ENCODE measurements around the gene THADA. TPM values are rescaled to one million over a fixed set of nuclear protein-coding genes. Genes with fewer than 3 reads are reported as not detected.

THADA gene
- total RNA-seq, 1 donor from 2014 or later: 29.3 TPM

GRCh38 chr2:43557196-43557595 lies 38.6 kb downstream of the THADA start:
- H3K4me3 Mint-ChIP-seq: no peak overlapping the region

DNA sequence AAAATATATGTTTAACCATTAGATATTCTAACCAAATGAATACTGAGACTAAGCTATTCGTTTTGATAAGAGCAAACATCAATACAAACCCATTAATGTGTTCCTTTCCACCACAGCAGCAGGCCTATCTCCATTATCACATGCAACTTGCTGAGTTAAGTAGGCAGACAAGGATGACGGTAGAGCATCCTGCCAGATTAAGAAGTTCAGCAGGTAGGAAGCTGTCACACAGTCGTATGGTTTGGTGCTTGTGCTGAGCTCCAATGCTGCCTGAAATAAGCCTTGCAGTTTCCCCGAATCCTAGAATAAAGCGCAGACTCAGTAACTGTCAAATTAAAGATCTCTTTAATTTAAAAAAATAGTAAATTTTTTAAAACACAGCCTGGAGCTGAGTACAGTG lies 39.6 kb downstream of the THADA start:
- H3K4me3 Mint-ChIP-seq: no peak overlapping the region
- H3K9me3 Mint-ChIP-seq: no peaks in the 10 kb centered on the region
- TF ChIP-seq EZH2phosphoT487 (IDR thresholded peaks at IDR 0.05) (no peak), CTCF (IDR thresholded peaks at IDR 0.05) (no peak), EZH2 (IDR thresholded peaks at IDR 0.05) (no peak)
- no peak overlapping the region for H3K27ac Mint-ChIP-seq
- no peak overlapping the region for H3K27ac ChIP-seq
- peaks cover 14% of the 10 kb centered on the region for H3K36me3 Mint-ChIP-seq
- H4K20me1 ChIP-seq (ENCODE audit: low read depth): no peaks in the 10 kb centered on the region
- H3K4me1 ChIP-seq: peaks cover 12% of the 10 kb centered on the region
- no peaks in the 10 kb centered on the region for H3F3A ChIP-seq (ENCODE audit: low read depth)
- no peak overlapping the region for H3K4me2 ChIP-seq
- no peak overlapping the region for H3K9ac ChIP-seq
- H3K9me3 ChIP-seq (ENCODE audit: low read depth): no peaks in the 10 kb centered on the region
- no peaks in the 10 kb centered on the region for H3K27me3 Mint-ChIP-seq (ENCODE audit: insufficient read depth, low read depth)
- no peak for DNase-seq (ENCODE audit: low spot score)
- peaks cover 22% of the 10 kb centered on the region for H3K36me3 ChIP-seq
- no peak overlapping the region for H3K4me3 ChIP-seq
- no peaks in the 10 kb centered on the region for H3K79me2 ChIP-seq (ENCODE audit: low read depth)
- peaks cover 11% of the 10 kb centered on the region for H3K4me1 Mint-ChIP-seq
- no peak overlapping the region for H2AFZ ChIP-seq (replicated peaks)
- H3K27me3 ChIP-seq: no peaks in the 10 kb centered on the region

More at GRCh38 chr2:43557196-43557595, 38.6 kb downstream of the THADA start:
- Mint-ChIP-seq H3K4me1 (peaks cover 11% of the 10 kb centered on the region), H3K27ac (no peak overlapping the region), H3K9me3 (no peaks in the 10 kb centered on the region), H3K36me3 (peaks cover 7% of the 10 kb centered on the region), H3K27me3 (ENCODE audit: insufficient read depth, low read depth) (no peaks in the 10 kb centered on the region)
- Histone ChIP-seq H3K27me3 (no peaks in the 10 kb centered on the region), H3K9ac (no peak overlapping the region), H3K9me3 (ENCODE audit: low read depth) (no peaks in the 10 kb centered on the region), H3K27ac (no peak overlapping the region), H3K4me3 (no peak overlapping the region), H2AFZ (replicated peaks) (no peak overlapping the region), H3K36me3 (peaks cover 19% of the 10 kb centered on the region), H3F3A (ENCODE audit: low read depth) (no peaks in the 10 kb centered on the region), H4K20me1 (ENCODE audit: low read depth) (no peaks in the 10 kb centered on the region), H3K4me1 (peaks cover 12% of the 10 kb centered on the region), H3K4me2 (no peak overlapping the region), H3K79me2 (ENCODE audit: low read depth) (no peaks in the 10 kb centered on the region)
- DNase-seq (ENCODE audit: low spot score): no peak
- TF ChIP-seq EZH2phosphoT487 (IDR thresholded peaks at IDR 0.05) (no peak), CTCF (IDR thresholded peaks at IDR 0.05) (no peak), EZH2 (IDR thresholded peaks at IDR 0.05) (no peak)

DNA sequence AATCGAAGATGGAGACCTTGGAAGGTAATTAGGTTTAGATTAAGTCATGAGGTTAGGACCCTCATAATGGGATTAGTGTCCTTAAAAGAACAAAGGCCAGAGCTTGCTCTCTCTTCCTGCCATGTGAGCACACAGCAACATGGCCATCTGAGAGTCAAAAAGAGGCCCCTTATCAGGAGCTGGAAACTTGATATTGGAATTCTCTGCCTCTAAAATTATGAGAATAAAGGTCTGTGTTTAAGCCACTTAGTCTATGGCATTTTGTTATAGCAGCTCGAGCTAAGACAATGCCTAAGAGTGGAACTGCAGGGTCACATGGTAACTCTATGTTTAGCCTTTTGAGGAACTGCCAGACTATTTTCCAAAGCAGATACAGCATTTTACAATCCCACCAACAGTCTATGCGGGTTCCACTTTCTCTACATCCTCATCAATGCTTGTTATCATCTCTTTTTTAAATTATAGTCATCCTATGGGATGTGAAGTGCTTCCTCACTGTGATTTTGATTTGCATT lies 42.4 kb downstream of the THADA start:
- Histone ChIP-seq H2AFZ (replicated peaks) (no peak overlapping the region), H3K4me2 (no peak overlapping the region), H3K27me3 (no peaks in the 10 kb centered on the region), H3K79me2 (ENCODE audit: low read depth) (no peaks in the 10 kb centered on the region), H4K20me1 (ENCODE audit: low read depth) (no peaks in the 10 kb centered on the region), H3K4me3 (no peak overlapping the region), H3K9me3 (ENCODE audit: low read depth) (no peaks in the 10 kb centered on the region), H3K4me1 (peaks cover 12% of the 10 kb centered on the region), H3F3A (ENCODE audit: low read depth) (no peaks in the 10 kb centered on the region), H3K36me3 (peaks cover 43% of the 10 kb centered on the region), H3K9ac (no peak overlapping the region), H3K27ac (no peak overlapping the region)
- DNase-seq (ENCODE audit: low spot score): peak; percentile 23
- H3K9me3 Mint-ChIP-seq: peaks cover 8% of the 10 kb centered on the region
- H3K27me3 Mint-ChIP-seq (ENCODE audit: insufficient read depth, low read depth): no peaks in the 10 kb centered on the region
- H3K4me3 Mint-ChIP-seq: no peak overlapping the region
- TF ChIP-seq EZH2phosphoT487 (IDR thresholded peaks at IDR 0.05) (no peak), CTCF (IDR thresholded peaks at IDR 0.05) (no peak), EZH2 (IDR thresholded peaks at IDR 0.05) (no peak)
- H3K27ac Mint-ChIP-seq: no peak overlapping the region
- peaks cover 11% of the 10 kb centered on the region for H3K4me1 Mint-ChIP-seq
- peaks cover 35% of the 10 kb centered on the region for H3K36me3 Mint-ChIP-seq

Data from neural progenitor cell (in vitro differentiated cells).